HepG2 (cell line): ENCODE data around the gene TUT1. TPM values are rescaled to one million over a fixed set of nuclear protein-coding genes. Genes with fewer than 3 reads are reported as not detected.

Experiments used
- CENPBD1 ChIP-seq: sonication (generic); formaldehyde crosslinking; IDR thresholded peaks from 2 replicates; pipeline ENCODE4 v1.8.0; 2022; ENCODE audit warnings: missing genetic modification reagents, low read depth, mild to moderate bottlenecking, borderline replicate concordance
- CHCHD3 ChIP-seq: sonication (generic); formaldehyde crosslinking; IDR thresholded peaks from 2 replicates; pipeline ENCODE4 v1.8.0; 2022; ENCODE audit warnings: mild to moderate bottlenecking, missing genetic modification reagents, moderate library complexity
- ELF4 ChIP-seq: sonication (generic); formaldehyde crosslinking; IDR thresholded peaks from 2 replicates; pipeline ENCODE4 v1.5.0; 2020; ENCODE audit warnings: missing genetic modification reagents, mild to moderate bottlenecking, moderate library complexity, borderline replicate concordance
- EZH2 ChIP-seq: conservative IDR thresholded peaks from 2 replicates; pipeline ENCODE4 v1.6.1; 2012; ENCODE audit warnings: mild to moderate bottlenecking, low read depth, low read length, moderate library complexity
- FOXA1 ChIP-seq, 2 experiments: fragments of 450-650 bp in 1 of 2; sonication (generic) in 1 of 2; formaldehyde crosslinking in 1 of 2; IDR thresholded peaks; 2 replicates each; pipeline versions ENCODE4 v1.4.0 to v1.6.1; 2016 to 2020; ENCODE audit warnings: missing genetic modification reagents in 1 of 2
- FOXK1 ChIP-seq: sonication (generic); formaldehyde crosslinking; IDR thresholded peaks from 2 replicates; pipeline ENCODE4 v1.4.0; 2020; ENCODE audit warnings: low read depth, missing genetic modification reagents, borderline replicate concordance
- HNRNPLL ChIP-seq: fragments of 200-400 bp; formaldehyde crosslinking; IDR thresholded peaks from 2 replicates; pipeline ENCODE4 v1.6.1; 2017; ENCODE audit warnings: mild to moderate bottlenecking, low read depth, low read length; ENCODE audit not compliant: poor library complexity, severe bottlenecking
- KDM4B ChIP-seq: sonication (generic); formaldehyde crosslinking; IDR thresholded peaks from 2 replicates; pipeline ENCODE4 v1.4.0; 2020; ENCODE audit warnings: missing genetic modification reagents
- KLF11 ChIP-seq: IDR thresholded peaks from 2 replicates; pipeline ENCODE4 v1.6.1; 2016; ENCODE audit warnings: missing compliant biosample characterization
- MED13 ChIP-seq: sonication (generic); formaldehyde crosslinking; IDR thresholded peaks from 2 replicates; pipeline ENCODE4 v1.5.0; 2020; ENCODE audit warnings: missing genetic modification reagents
- MLLT10 ChIP-seq: sonication (generic); formaldehyde crosslinking; IDR thresholded peaks from 2 replicates; pipeline ENCODE4 v1.4.0; 2020; ENCODE audit warnings: missing genetic modification reagents
- TERF1 ChIP-seq: sonication (generic); formaldehyde crosslinking; IDR thresholded peaks from 2 replicates; pipeline ENCODE4 v1.8.0; 2022; ENCODE audit warnings: mild to moderate bottlenecking, missing genetic modification reagents, moderate library complexity
- TFE3 ChIP-seq: IDR thresholded peaks from 2 replicates; pipeline ENCODE4 v1.6.1; 2016
- TGIF2 ChIP-seq: IDR thresholded peaks from 2 replicates; pipeline ENCODE4 v1.6.1; 2016; ENCODE audit warnings: control low read depth, missing compliant biosample characterization
- ZBTB4 ChIP-seq: sonication (generic); formaldehyde crosslinking; IDR thresholded peaks from 2 replicates; pipeline ENCODE4 v1.4.0; 2020; ENCODE audit warnings: missing genetic modification reagents, mild to moderate bottlenecking, borderline replicate concordance
- ZEB1 ChIP-seq: IDR thresholded peaks from 2 replicates; pipeline ENCODE4 v1.6.1; 2012; ENCODE audit warnings: mild to moderate bottlenecking, low read depth, inconsistent platforms; ENCODE audit not compliant: insufficient replicate concordance
- ZNF33A ChIP-seq: sonication (generic); formaldehyde crosslinking; IDR thresholded peaks from 2 replicates; pipeline ENCODE4 v1.5.1; 2020; ENCODE audit warnings: missing genetic modification reagents, mild to moderate bottlenecking, moderate library complexity, borderline replicate concordance
- ZNF468 ChIP-seq: sonication (generic); formaldehyde crosslinking; IDR thresholded peaks from 2 replicates; pipeline ENCODE4 v1.8.0; 2022; ENCODE audit warnings: mild to moderate bottlenecking, moderate library complexity, missing genetic modification reagents
- ZNF652 ChIP-seq: IDR thresholded peaks from 2 replicates; pipeline ENCODE4 v1.6.1; 2016; ENCODE audit warnings: low read depth, borderline replicate concordance
- ZNF674 ChIP-seq: sonication (generic); formaldehyde crosslinking; IDR thresholded peaks from 2 replicates; pipeline ENCODE4 v1.5.0; 2020; ENCODE audit warnings: low read depth, mild to moderate bottlenecking, missing genetic modification reagents
- ZSCAN29 ChIP-seq: sonication (generic); formaldehyde crosslinking; conservative IDR thresholded peaks from 2 replicates; pipeline ENCODE4 v1.4.0; 2020; ENCODE audit warnings: mild to moderate bottlenecking, missing genetic modification reagents
- polyA plus RNA-seq, 8 experiments: library from polyadenylated mRNA; depleted of rRNA in 3 of 8; stranded (reverse) in 7 of 8; unstranded in 1 of 8; fragments of >200 nt; fragmentation: Illumina TruSeq in 4 of 8; extraction: Trizol in 4 of 8; gene quantifications; 2 replicates each; pipeline versions ENCODE4 v1.2.1 to v1.2.3, GENCODE V29; 2011 to 2016; ENCODE audit warnings: low read depth in 4 of 8, missing spikeins in 1 of 8, mixed read lengths in 1 of 8; ENCODE audit not compliant: insufficient read depth in 1 of 8
- total RNA-seq, 5 experiments: library from RNA; depleted of rRNA; stranded (reverse); fragments of >200 nt; fragmentation: Illumina TruSeq; extraction: Trizol; gene quantifications; 2 replicates each; pipeline ENCODE4 v1.2.3, GENCODE V29; 2016; ENCODE audit warnings: low read depth in 1 of 5

TUT1 gene
- total and polyA plus RNA-seq, 2 of the 13 experiments (the other 11 are each of a cell fraction or from before 2014, with no cell fraction given): 9.7 to 14.3 TPM

GRCh38 chr11:62621567-62622470 lies 30.5 kb upstream of the TUT1 start, which contains the start of gene B3GAT3 (continued):
- TF ChIP-seq HNRNPLL: peak; percentile 71
- TF ChIP-seq MLLT10: no peak
- TF ChIP-seq TGIF2 (CRISPR knock-in tag): peak; percentile 99
- no peak for TF ChIP-seq FOXA1 (IDR thresholded peaks at IDR 0.05)
- TF ChIP-seq FOXA1 (CRISPR knock-in tag; IDR thresholded peaks at IDR 0.05): no peak
- TF ChIP-seq ZNF674: 0 out of 2 replicates have a peak, but pooled peaks have one; percentile 71
- TF ChIP-seq ZNF652 (CRISPR knock-in tag): peak; percentile 50; the same call in 1 of the 2 replicates
- no peak for TF ChIP-seq ZBTB4 (CRISPR knock-in tag)
- peak; percentile 45; the same call in 1 of the 2 replicates for TF ChIP-seq KDM4B
- 0 out of 2 replicates have a peak, but pooled peaks have one; percentile 77 for TF ChIP-seq KLF11
- no peak for TF ChIP-seq CHCHD3 (CRISPR knock-in tag)
- peak; percentile 82 for TF ChIP-seq TFE3 (CRISPR knock-in tag)
- TF ChIP-seq CENPBD1 (CRISPR knock-in tag): no peak
- no peak for TF ChIP-seq EZH2
- TF ChIP-seq FOXK1 (CRISPR knock-in tag): peak; percentile 65; the same call in 1 of the 2 replicates
- peak; percentile 31 for TF ChIP-seq ZEB1
- no peak for TF ChIP-seq ZSCAN29 (CRISPR knock-in tag)
- no peak for TF ChIP-seq TERF1 (CRISPR knock-in tag)
- peak; percentile 86 for TF ChIP-seq MED13 (CRISPR knock-in tag)
- peak; percentile 85; the same call in 1 of the 2 replicates for TF ChIP-seq ELF4
- TF ChIP-seq ZNF33A (CRISPR knock-in tag): no peak
- TF ChIP-seq ZNF468: no peak
